SH-SY5Y (cell line): Measurements from ENCODE around the gene KCNK16.

Experiments
- GATA2 ChIP-seq: IDR thresholded peaks from 2 replicates; pipeline ENCODE4 v1.6.1; 2011; ENCODE audit warnings: mild to moderate bottlenecking, low read depth, low read length
- GATA3 ChIP-seq: IDR thresholded peaks from 2 replicates; pipeline ENCODE4 v1.6.1; 2011; ENCODE audit warnings: low read depth, mild to moderate bottlenecking, low read length, moderate library complexity

DNA sequence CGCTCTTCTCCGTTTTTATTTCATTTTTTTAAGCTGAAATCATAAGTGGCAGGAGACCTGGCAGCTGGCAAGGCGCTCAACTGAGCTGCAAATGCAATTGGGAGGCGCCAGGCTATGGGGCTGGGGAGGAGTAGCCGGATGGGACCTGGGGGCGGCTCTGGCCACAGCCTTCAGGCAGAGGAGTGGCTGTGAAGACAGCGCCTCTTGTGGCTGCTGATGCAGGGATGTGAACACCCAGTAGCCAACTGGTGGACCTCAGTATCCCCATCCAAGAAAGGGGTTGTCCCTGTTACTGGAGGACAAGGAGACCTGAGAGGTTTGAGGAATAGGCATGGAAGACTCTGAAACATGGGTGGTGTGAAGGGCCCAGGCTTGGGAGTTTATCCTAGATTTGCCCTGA, 20.9 kb downstream of the KCNK16 start:
- no peak for TF ChIP-seq GATA3
- TF ChIP-seq GATA2: no peak
